HG03108 (cell line): ENCODE results near the gene FAM107B.

Source experiments
- ATAC-seq: cut with Tn5 transposase; IDR thresholded peaks from one replicate; pipeline ENCODE4 v1.9.1; 2021; ENCODE audit warnings: moderate library complexity; ENCODE audit not compliant: unreplicated experiment

Gene FAM107B

DNA sequence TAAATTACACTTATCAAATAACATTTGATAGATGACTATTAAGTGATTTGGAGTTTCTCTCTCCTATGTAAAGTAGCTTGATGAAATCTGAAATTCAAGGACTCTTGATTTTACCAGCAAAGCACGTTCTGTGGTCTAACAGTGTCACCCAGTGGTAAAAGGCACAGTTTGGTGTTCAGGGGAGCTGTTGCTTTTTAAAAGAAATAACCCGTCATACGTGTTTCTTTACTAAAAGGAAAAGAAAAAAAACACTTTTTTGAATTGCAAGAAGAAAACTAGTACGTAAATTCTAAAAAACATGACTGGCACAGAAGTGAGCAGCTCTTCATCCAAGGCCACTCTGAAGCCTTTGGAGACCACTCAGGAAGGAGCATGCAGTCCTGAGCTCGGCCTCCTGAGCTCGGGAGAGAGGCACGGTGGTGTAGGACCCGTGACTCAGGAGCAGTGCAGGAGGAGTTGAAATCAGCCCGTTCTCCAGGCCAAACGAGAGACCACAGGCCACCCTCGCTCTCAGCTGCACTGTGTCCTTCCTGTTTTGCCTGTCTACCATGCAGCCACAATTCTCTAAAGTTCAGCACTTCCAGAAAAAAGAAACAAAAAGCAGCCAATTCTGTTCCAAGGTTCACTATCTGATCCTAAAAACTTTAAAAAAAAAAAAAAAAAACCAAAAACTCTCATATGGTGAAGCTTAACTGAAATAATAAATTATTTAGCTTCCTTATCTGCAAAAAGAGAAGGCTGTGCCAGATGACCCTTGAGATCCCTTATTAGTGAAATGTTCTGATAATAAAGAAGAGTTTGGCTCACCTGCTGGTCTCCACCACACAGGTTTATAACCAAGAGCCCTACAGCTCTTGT lies 231.4 kb downstream of the FAM107B start:
- peak; percentile 60 for ATAC-seq

DNA sequence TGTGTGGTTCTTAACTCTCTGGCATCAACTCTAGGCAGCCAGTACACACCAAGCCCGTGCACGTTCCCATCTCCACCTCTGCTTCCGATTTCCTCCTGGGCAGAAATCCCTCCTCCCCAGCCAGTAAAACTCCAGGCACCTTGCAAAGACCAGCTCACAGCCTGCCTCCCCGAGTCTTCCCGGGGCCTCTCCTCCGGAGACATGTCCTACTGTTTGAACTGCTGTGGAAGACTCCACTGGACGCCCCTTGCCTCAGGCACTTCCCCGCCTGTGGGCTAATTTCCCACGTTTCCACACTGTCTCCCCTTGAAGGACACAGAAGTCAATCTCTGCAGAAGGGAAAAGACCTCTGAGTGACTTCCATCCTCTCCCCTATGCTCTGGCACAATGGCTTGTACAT lies 233.3 kb downstream of the FAM107B start:
- ATAC-seq, result no peak

DNA sequence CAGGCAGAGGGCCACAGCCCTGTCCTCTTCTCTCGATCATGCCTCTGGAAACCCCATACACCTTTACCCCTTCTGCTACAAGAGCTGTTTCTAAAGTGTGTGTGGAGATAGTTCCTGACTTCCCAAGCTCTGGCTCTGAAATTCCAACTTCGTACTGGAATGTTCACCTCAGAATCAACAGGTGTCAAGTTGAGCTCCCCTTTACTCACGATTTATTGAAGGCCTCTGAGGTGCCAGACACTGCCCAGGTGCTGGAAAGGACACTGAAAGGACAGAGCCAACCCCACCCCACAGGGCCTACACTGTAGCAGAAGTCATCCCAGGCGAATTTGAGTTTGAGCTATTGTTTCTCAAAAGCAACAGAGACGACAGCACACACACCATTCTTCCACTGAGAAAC lies 234.1 kb downstream of the FAM107B start:
- no peak for ATAC-seq

DNA sequence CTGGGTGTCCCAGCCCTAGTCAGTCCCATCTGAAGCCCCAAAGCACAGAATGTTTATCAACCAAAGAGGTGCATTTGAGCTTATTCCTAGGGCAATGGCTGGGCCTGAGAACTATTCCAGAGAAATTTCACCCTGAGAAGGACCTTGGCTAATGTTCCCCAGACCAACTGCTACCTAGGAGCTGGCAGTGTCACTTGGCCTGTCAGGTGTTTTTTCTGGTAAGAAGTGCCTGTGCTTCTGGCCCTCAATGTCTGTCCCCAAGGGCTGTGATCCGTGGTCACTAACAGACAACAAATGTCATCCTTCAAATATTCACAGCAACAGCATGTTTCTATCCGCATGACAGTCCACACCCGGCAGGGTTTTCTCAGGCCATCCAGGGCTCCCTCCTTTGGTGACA lies 234.6 kb downstream of the FAM107B start:
- ATAC-seq, result no peak

DNA sequence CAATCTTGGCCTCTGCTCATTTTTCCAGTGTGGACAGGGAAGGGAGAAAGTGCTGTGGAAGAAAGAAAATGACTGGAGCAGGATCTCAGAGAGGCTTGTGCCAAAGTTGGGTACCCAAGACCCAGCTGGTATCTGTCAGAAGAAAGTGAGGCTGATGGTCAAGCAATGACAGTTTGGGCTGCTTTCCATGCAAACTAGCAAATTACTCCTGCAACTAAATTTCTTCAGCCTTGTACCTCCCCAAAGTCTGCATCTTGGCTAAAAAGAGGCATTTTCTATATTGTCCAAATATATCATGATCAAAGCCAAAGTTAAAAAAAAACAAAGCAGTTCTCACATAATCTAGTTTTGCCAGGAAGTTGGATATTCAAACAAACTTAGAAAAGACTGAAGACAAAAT lies 235.5 kb downstream of the FAM107B start:
- ATAC-seq, result no peak

DNA sequence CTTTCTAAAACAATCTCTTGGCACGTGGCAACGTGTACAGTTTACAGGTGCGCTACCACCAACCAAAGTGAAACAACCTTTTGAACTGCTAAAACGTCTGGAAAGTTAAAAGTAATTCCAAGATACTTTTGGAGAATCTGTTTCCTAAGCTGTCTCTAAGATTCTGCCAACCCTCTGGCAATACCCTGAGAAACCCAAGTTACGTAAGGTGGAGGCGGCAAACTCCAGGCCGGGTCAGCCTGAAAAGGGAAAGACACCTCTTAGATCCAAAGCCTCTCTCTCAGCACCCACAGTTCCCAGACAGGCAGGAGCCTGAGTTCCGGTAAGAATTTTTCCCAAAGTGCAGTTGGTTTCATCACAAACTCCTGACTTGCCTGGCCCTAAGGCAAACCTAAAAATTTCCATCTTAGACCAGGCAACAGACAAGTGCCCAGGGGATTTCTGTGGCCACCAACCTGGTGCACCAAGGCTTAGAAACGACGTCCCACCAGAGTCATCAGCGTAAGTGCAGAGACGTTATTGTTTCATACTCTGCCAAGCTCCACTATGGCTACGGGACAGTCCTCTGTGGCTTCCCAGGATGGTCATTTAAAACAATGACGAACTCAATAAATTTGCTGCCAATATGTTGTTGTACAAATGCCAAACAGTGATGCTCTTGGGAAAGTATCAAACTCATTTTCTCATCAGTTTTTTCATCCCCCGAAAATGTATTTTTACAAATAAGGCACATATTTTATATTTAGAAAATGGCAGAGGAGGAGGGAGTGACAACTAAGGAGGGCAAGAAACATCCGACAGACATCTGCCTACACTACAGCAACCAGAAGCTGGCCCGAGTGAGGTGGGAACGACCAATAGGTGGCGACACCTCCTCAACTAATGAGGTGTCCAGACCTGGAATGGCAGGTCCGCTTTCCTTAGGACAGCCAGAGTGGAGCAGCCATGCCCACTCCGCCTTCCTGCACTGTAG lies 238.2 kb downstream of the FAM107B start:
- no peak for ATAC-seq

DNA sequence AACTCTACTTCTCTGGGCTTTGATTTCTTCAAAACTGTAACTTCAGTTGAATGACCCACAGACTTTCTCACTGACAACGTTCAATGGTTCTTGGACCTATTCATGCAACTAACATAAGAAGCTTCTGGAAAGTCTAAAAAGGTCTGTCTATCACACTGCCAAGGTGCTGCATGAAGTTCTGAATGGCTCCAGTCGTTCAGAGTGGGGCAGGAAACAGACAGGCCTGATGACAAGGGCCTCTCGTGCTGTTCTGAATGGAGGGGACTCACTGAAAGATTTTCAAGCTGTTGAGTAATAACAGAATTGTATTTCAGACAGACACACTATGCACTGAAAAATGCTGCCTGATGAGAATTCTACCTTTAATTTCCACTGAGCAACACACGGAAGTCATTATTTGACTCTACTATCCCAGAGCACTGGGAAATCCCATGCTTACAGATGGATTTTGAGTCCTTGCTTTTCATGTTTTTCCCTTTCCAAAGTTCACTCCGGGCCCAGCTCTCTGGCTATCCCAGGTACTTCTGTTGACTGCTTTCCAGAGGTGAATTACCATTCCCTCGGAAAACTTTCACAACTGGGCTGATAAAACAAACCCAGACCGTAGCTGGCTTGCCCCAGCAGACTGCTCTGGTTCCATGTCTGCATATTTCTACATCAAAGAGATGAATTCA lies 239.1 kb downstream of the FAM107B start:
- no peak for ATAC-seq

DNA sequence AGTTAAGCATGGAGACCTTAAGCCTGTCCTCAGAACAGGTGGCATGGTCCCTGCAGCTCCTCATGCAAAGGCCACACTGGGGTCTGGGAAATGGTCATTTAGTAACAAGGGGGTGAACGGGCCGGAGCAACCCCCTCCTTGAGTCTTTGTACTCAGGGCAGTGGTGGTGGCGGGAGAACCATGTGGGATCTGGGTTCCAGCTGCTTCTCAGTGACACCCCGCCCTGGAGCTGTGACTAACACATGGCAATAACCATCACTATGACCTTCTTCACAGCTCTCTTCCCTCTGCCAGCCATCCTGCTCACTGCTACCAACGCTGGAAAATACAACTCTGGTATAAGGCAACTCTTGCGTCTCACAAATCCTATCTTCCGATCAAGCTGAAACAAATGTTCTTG lies 240.5 kb downstream of the FAM107B start:
- ATAC-seq, result no peak

DNA sequence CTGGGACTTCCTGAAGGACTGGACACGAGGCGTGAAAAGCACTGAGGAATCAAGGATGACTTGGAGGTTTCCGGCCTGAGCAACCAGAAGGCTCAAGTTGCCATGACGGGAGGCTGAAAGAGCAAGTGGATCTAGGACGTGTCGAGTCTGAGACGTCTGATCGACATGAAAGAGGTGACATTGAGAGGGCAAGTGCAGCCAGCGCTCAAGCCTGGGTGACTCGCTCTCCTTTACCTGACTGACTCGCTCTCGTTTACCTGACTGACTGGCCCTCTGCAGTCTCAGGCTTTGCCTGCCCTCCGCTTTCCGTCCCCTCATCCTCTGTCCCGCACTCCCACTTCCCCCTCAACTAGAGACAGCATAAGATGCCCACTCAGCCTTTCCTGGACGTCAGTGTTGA lies 241.4 kb downstream of the FAM107B start:
- no peak for ATAC-seq

DNA sequence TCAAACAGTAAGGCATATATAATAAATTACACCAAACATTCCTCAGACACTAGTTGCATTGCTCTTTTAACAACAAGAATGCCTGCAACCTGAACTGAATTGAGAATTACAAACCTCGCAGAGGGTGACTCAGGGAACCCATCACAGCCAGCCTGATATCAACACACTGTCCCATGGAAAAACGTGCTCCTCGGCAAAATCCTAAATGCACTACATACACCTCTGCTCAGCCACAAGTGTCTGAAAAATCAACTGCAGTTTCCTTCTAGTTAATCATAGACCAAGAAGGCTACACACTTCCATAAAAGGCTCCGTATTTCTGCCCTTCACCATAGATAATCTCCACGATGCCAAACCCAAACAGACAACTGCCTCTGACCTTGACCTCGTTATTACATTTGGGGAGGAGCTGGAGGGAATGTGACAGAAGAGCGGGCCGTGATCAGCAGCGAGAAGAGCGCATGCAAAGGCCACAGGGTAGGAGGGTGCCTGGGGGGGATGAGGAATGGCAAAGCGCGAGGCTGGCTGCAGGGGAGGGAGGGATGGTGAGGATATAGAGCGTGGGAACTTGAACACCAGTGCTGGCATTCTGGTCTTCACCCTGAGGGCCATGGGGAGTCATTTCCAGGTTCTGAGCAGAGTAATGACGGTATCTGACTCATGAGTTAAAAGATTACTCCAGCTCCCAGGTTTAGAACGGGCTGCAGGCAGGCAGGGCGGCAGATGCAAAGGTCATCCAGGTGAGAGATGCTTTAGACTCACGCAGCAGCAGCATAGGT lies 242.0 kb downstream of the FAM107B start:
- ATAC-seq, result no peak

DNA sequence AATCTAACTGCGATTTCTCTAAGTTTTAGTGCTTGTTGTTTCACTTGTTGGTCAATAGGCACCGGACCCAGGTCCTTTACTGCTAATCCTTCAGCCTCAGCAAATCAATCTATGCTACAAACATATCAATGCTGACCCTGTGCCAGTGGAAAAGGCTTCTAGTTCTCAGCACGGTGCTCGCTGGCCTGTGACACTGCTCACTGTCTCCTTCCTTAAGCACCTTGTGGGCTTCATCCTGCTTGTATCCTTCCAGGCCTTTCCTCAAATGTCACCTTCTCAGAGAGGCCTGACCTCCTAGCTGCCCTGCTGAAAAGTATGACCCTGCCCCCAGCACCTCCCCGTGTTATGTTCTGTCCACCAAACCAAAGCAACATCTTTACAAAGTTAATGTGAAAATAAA lies 242.7 kb downstream of the FAM107B start:
- no peak for ATAC-seq

DNA sequence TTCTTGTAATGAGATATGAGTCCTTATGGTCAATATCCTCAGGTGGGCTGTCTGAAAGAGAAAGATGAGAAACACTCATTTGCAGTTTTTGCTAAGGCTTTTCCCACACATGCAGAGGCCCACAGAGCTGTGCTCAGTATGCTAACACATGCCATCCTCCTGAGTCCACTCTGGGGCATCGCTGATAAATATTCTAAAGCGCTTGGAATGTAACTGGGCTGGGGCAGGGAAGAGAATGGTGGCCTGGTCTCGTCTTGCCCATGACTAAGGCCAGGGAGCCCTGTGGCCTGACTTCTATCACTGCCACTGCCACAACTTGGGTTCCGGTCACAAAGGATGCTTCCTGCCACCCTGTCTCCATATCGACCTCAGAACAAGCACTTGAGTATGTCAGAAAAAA lies 244.2 kb downstream of the FAM107B start:
- ATAC-seq, result no peak

DNA sequence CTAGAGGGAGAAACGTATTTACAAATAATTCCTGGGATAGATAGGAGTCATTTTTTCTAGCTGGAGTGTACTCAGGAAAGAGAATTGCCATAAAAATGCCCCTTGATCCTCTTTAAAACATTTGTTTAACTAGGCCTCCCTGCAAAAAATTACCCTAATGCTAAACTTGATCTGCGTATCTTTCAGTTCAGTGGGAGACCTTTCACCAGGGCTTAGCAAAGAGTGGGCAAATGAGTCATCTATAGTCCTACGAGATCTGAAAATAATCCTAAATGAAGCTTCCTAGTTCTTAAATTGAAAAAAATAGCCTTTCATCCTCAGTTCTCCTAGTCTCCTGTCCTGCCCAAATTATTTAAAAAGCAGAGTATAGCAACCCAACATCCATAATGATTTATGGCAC lies 245.3 kb downstream of the FAM107B start:
- no peak for ATAC-seq

DNA sequence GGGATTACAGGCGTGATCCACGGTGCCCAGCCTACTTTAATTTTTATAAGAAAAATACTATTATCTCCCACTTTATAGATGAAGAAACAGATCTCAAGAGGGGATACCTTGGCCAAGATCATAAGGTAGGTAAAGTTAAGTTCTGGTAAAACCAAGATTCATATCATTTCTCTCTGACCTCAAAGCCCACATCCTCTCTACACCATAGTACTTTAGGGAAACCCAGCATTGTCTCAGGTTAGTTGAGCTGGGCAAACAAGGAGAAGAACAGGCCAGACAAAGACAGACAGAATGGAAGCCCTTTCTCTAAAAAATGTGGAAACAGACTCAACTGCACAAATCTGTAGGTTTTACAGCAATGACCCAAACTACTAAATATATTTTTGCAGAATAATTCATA lies 246.2 kb downstream of the FAM107B start:
- no peak for ATAC-seq

DNA sequence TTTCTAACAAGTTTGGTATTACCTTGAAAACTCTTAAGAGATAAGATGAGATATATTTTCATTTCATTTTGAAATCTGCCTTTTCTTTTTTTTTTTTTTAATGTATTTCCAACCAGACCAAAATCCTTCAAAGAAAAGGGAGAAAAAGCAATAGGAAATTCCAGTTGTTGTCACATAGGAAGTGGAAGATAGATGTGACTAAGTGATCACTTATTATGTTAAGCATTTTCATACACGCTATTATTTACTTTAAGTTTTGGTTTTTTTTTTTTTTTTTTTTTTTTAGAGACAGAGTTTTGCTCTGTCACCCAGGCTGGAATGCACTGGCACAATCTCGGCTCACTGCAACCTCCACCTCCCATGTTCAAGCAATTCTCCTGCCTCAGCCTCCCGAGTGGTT lies 246.8 kb downstream of the FAM107B start:
- ATAC-seq, result no peak

DNA sequence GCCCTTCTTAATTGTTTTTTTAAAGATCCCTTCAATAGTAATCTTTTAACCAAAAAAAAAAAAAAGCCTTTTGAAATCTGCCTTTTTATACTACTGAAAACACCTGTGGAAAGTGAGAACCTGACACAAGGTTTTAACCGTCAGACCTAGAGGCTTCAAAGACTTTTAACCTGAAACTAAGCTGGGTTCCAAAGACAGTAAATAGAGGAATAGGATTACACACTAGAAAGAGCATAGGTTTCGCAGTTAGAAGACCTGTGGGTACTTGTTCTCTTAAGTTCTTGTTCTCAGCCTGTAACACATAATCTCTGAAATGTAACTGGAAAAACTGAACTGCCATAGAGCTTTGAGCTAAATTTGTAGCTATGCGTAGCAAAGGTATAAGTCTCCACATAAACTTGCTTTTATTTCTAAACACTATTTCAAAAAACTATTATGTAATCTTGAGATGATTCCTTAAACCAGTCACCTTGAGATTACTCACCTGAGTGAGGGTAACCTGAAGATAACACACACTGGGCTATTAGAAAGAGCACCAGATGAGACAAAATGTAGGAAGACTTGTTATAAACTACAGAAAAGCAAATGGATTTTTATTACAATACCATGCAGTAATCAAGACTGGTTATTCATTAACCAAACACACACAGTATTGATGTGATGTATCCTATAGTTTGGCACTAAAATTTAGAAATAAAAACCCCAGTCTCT lies 247.4 kb downstream of the FAM107B start:
- no peak for ATAC-seq

DNA sequence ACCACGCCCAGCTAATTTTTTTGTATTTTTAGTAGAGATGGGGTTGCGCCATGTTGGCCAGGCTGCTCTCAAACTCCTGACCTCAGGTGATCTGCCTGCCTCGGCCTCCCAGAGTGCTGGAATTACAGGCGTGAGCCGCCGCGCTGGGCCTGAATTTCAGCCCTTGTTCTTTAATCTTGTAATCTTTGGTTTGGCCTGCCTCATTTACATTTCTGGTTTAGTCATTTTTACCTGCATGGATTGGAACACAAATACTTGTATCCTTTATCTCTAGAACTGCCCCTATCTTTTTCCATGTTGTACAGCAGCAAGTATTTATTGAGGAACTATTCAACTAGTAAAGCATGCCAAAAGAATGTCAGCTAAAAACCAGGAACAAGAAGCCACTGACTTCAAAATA lies 248.4 kb downstream of the FAM107B start:
- ATAC-seq, result no peak

DNA sequence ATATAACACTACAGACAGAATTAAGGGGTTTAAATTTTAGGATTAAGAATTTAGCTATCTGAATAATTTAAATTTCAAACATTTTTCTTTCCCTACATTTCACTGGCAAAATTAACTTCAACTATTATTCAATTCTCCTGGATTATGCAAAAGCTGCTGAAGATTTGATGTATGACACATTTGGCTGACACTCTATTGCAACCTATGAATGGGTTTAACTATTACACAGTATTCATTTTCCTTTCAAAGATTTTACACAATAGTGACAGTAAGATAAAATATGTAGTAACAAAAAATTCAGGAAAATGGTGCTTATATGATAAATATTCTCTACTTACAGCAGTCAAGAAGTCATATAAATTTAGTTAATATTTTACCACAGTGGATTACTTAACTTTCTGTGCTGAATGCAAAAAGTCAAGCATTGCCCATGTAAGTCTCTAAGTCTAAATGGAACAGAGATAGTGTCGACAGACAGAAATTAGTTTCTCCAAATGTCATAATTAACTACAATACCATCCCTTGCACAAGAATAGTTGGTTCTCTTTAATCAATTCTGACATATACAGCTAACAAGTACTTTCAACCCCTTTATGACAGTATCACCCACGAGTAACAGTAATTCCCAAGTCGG lies 249.9 kb downstream of the FAM107B start:
- ATAC-seq, result no peak

DNA sequence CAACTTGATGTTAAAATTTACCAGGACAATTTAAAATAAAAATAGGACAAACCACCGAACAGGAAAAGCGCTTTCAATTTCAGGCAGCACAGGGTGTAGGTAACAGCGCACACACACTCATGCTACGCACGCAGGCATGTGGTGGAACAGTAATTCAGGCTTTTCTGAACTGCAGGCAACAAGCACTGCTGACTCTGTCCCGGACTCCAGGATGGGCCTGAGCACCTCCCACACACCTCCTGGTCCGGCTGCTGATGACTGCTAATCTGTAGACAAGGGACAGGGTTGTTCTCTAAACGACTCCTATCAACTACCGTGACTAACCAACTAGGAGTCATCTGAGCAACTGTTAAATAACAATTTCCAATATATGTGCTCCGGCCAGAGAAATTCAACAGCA lies 251.4 kb downstream of the FAM107B start:
- no peak for ATAC-seq

DNA sequence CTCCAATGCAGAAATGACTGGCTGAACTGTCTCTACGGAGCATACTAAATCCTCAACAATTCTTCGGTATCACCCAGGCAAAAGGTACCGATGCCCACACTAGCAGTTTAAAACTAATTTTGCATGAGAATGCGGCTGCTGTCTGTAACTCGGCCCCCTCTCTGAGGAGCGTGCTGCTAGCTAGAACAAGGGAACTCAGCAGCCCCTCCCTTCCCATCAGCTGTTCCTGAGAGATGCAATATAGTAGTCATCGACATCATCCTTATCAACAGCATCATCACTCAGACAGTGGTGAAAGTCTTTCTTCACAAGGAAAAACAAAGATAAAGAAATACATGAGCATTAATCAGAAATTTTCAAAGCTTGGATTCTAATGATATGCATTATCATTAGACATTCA lies 254.9 kb downstream of the FAM107B start:
- ATAC-seq, result no peak
